ENCODE measurements around the gene GEMIN8.

The GEMIN8 gene

GRCh38 chrX:13967636-13968035 lies 62.1 kb downstream of the GEMIN8 start:
- in situ Hi-C loops (cut with HindIII; ENCODE audit: low sequenced_read_pairs): no loop called here
- no peak for DNase-seq (ENCODE audit: low read depth)
- TF ChIP-seq CTCF (IDR thresholded peaks at IDR 0.05; ENCODE audit: low read depth, low read length, missing control alignments): no peak
- no peak overlapping the region for H3K4me3 ChIP-seq (ENCODE audit: low read depth, low read length)

- in situ Hi-C loops (cut with HindIII; ENCODE audit: low sequenced_read_pairs): no loop called here
- DNase-seq (ENCODE audit: low read depth): no peak
- no peak overlapping the region for H3K4me3 ChIP-seq (ENCODE audit: low read depth, low read length)
These were observed 62.9 kb downstream of the GEMIN8 start for GRCh38 chrX:13966793-13967125.

GRCh38 chrX:13966071-13966792 lies 63.5 kb downstream of the GEMIN8 start:
- in situ Hi-C loops (cut with HindIII; ENCODE audit: low sequenced_read_pairs): no loop called here
- no peak for TF ChIP-seq CTCF (IDR thresholded peaks at IDR 0.05; ENCODE audit: low read depth, low read length, missing control alignments)
- no peak for DNase-seq (ENCODE audit: low read depth)
- no peak overlapping the region for H3K4me3 ChIP-seq (ENCODE audit: low read depth, low read length)

More at GRCh38 chrX:13966793-13967125, 62.9 kb downstream of the GEMIN8 start:
- TF ChIP-seq CTCF (IDR thresholded peaks at IDR 0.05; ENCODE audit: low read depth, low read length, missing control alignments): no peak

- no peak overlapping the region for H3K4me3 ChIP-seq (ENCODE audit: low read depth, low read length)
- DNase-seq (ENCODE audit: low read depth): no peak
- in situ Hi-C loops (cut with HindIII; ENCODE audit: low sequenced_read_pairs): no loop called here
- no peak for TF ChIP-seq CTCF (IDR thresholded peaks at IDR 0.05; ENCODE audit: low read depth, low read length, missing control alignments)
These were observed 64.2 kb downstream of the GEMIN8 start for GRCh38 chrX:13965531-13965930.

GRCh38 chrX:13956998-13957397 lies 72.7 kb downstream of the GEMIN8 start:
- H3K4me3 ChIP-seq (ENCODE audit: low read depth, low read length): no peak overlapping the region
- no peak for TF ChIP-seq CTCF (IDR thresholded peaks at IDR 0.05; ENCODE audit: low read depth, low read length, missing control alignments)
- DNase-seq (ENCODE audit: low read depth): no peak
- in situ Hi-C loops (cut with HindIII; ENCODE audit: low sequenced_read_pairs): no loop called here

Measured in astrocyte of the cerebellum (primary cell).